Endothelial cell of umbilical vein (primary cell): ENCODE data around the gene STRN. TPM values are rescaled to one million over a fixed set of nuclear protein-coding genes. Genes with fewer than 3 reads are reported as not detected.

Experiments
- BruUV-seq: library from RNA; stranded (reverse); fragments of 400-500 nt; replicated peaks from 2 replicates; lab custom pipeline; 2021; lab: Mats Ljungman, UMichigan
- CTCF ChIA-PET: fragments of 300-600, 350-600 bp; sonication (Branson Sonifier 250); formaldehyde crosslinking; loops from one replicate; lab custom pipeline; 2021; ENCODE audit warnings: antibody characterized with exemption, inconsistent platforms; lab: Charles Lee
- POLR2A ChIA-PET: fragments of 300-600, 350-600 bp; sonication (Branson Sonifier 250); formaldehyde crosslinking; loops from one replicate; lab custom pipeline; 2021; ENCODE audit warnings: antibody characterized with exemption, inconsistent platforms; lab: Charles Lee
- DNase-seq: peaks from one replicate; pipeline ENCODE4 v3.0.0-alpha.2; 2011; ENCODE audit warnings: low read depth, low spot score
- FAIRE-seq: peaks from 2 replicates; lab custom pipeline; 2011; peaks lifted over from hg19 to GRCh38; lab: Jason Lieb, UNC
- H2AFZ ChIP-seq: 2 replicates; pipeline ENCODE4 v1.6.0; 2012; ENCODE audit warnings: low read depth, low read length, control low read depth, inconsistent platforms
- H3K27ac ChIP-seq: 2 replicates; pipeline ENCODE4 v1.5.1; 2011; ENCODE audit warnings: low read depth, mild to moderate bottlenecking, control low read depth, low read length, moderate library complexity; ENCODE audit not compliant: insufficient read depth
- H3K27me3 ChIP-seq, 2 experiments: 2 replicates each; pipeline versions ENCODE4 v1.6.0 to v1.6.1; 2011; ENCODE audit warnings: low read length in 2 of 2, mixed read lengths in 1 of 2; ENCODE audit not compliant: control insufficient read depth in 2 of 2, insufficient read depth in 2 of 2
- H3K36me3 ChIP-seq, 2 experiments: 2 replicates in 1 of 2; 3 replicates in 1 of 2; pipeline ENCODE4 v1.5.1; 2011; ENCODE audit warnings: low read length in 2 of 2, mild to moderate bottlenecking in 1 of 2, moderate library complexity in 1 of 2; ENCODE audit not compliant: control insufficient read depth in 2 of 2, insufficient read depth in 2 of 2; ENCODE audit errors: extremely low read depth in 1 of 2
- H3K4me1 ChIP-seq: 3 replicates; pipeline ENCODE4 v1.5.1; 2011; ENCODE audit warnings: mild to moderate bottlenecking, low read length; ENCODE audit not compliant: control insufficient read depth, insufficient read depth; ENCODE audit errors: extremely low read depth
- H3K4me2 ChIP-seq: 2 replicates; pipeline ENCODE4 v1.6.1; 2011; ENCODE audit warnings: low read length, control low read depth, mixed read lengths; ENCODE audit not compliant: insufficient read depth
- H3K4me3 ChIP-seq, 3 experiments: fragments of 200-600 bp in 1 of 3; sonication (generic), shearing (Covaris generic) in 1 of 3; replicated peaks in 1 of 3; 2 replicates each; pipeline ENCODE4 v1.5.1; 2011 to 2016; ENCODE audit warnings: control low read depth in 3 of 3, low read length in 3 of 3, mild to moderate bottlenecking in 2 of 3, inconsistent platforms in 1 of 3, low read depth in 1 of 3, moderate library complexity in 1 of 3; ENCODE audit not compliant: insufficient read depth in 1 of 3
- H3K79me2 ChIP-seq: 2 replicates; pipeline ENCODE4 v1.6.0; 2012; ENCODE audit warnings: low read length, inconsistent platforms; ENCODE audit not compliant: control insufficient read depth, insufficient read depth
- H3K9ac ChIP-seq: replicated peaks from 2 replicates; pipeline ENCODE3; 2011; ENCODE audit warnings: low read length, control low read depth; ENCODE audit not compliant: insufficient read depth; ENCODE audit errors: extremely low read depth
- H3K9me1 ChIP-seq: replicated peaks from 3 replicates; pipeline ENCODE4 v1.6.0; 2011; ENCODE audit warnings: mild to moderate bottlenecking, low read length; ENCODE audit not compliant: control insufficient read depth, insufficient read depth; ENCODE audit errors: extremely low read depth
- H3K9me3 ChIP-seq: replicated peaks from 2 replicates; pipeline ENCODE4 v1.5.1; 2012; ENCODE audit warnings: low read length, inconsistent platforms; ENCODE audit not compliant: control insufficient read depth, insufficient read depth
- H4K20me1 ChIP-seq: replicated peaks from 2 replicates; pipeline ENCODE3; 2011; ENCODE audit warnings: mild to moderate bottlenecking, low read length; ENCODE audit not compliant: control insufficient read depth, insufficient read depth; ENCODE audit errors: extremely low read depth
- CTCF ChIP-seq, 2 donors: IDR thresholded peaks; 1 replicate in 1 of 2; 2 replicates in 1 of 2; pipeline ENCODE4 v1.5.1; 2011; ENCODE audit warnings: low read length in 2 of 2, mild to moderate bottlenecking in 2 of 2, moderate library complexity in 2 of 2, control low read depth in 1 of 2, inconsistent platforms in 1 of 2, low read depth in 1 of 2; ENCODE audit not compliant: insufficient read depth in 1 of 2; ENCODE audit errors: extremely low read depth in 1 of 2
- EZH2 ChIP-seq: IDR thresholded peaks from 2 replicates; pipeline ENCODE4 v1.6.1; 2012; ENCODE audit warnings: borderline replicate concordance, low read depth, mild to moderate bottlenecking, moderate library complexity, low read length, inconsistent platforms; ENCODE audit not compliant: severe bottlenecking
- FOS ChIP-seq: IDR thresholded peaks from 2 replicates; pipeline ENCODE4 v1.6.1; 2011; ENCODE audit warnings: mild to moderate bottlenecking, low read length, moderate library complexity, borderline replicate concordance; ENCODE audit not compliant: insufficient read depth
- GATA2 ChIP-seq: IDR thresholded peaks from 2 replicates; pipeline ENCODE4 v1.7.0; 2011; ENCODE audit warnings: low read depth, mild to moderate bottlenecking, moderate library complexity, mixed read lengths, low read length; ENCODE audit not compliant: insufficient read length, insufficient read depth
- JUN ChIP-seq: IDR thresholded peaks from 2 replicates; pipeline ENCODE4 v1.6.1; 2011; ENCODE audit warnings: borderline replicate concordance, low read depth; ENCODE audit not compliant: insufficient read length, insufficient read depth
- MAX ChIP-seq: IDR thresholded peaks from 2 replicates; pipeline ENCODE4 v1.6.1; 2011; ENCODE audit not compliant: insufficient read depth, insufficient read length
- MYC ChIP-seq: IDR thresholded peaks from one replicate; pipeline ENCODE4 v1.6.1; 2011; ENCODE audit warnings: mild to moderate bottlenecking, low read depth, low read length
- POLR2A ChIP-seq: IDR thresholded peaks from 2 replicates; pipeline ENCODE4 v1.6.1; 2012; ENCODE audit warnings: low read depth, mild to moderate bottlenecking, control low read depth, low read length
- POLR2AphosphoS5 ChIP-seq: IDR thresholded peaks from 2 replicates; pipeline ENCODE4 v1.6.1; 2012; ENCODE audit warnings: low read depth, mild to moderate bottlenecking, control low read depth, low read length, moderate library complexity; ENCODE audit not compliant: insufficient read depth
- dilution Hi-C: fragments of 300-500 bp; cut with MboI; formaldehyde crosslinking; loops from one replicate; pipeline ENCODE4 v1.15.0; 2019; ENCODE audit warnings: low sequenced_read_pairs; ENCODE audit not compliant: extremely low pct_ligation_motif_present
- intact Hi-C: fragments of 100-400 bp; cut with micrococcal nuclease; formaldehyde crosslinking; loops from one replicate; pipeline ENCODE4 v1.10.0; 2022
- polyA plus RNA-seq, 4 experiments: library from polyadenylated mRNA; depleted of rRNA in 3 of 4; stranded (reverse) in 3 of 4; unstranded in 1 of 4; fragments of >200 nt; gene quantifications; 2 replicates each; pipeline versions ENCODE4 v1.2.1 to v1.2.3, GENCODE V29; 2011 to 2012; ENCODE audit warnings: missing spikeins in 1 of 4
- total RNA-seq: library from RNA; stranded (reverse); gene quantifications from 2 replicates; pipeline ENCODE4 v1.2.3, GENCODE V29; 2021

STRN gene
- total and polyA plus RNA-seq, 2 donors (not counting 3 experiments of a cell fraction or from before 2014, with no cell fraction given): 6.7 to 33.4 TPM

GRCh38 chr2:36800381-36800780 is 166.0 kb downstream of the STRN start:
- Histone ChIP-seq H3K4me2 (no peak overlapping the region), H3K36me3 (no peaks in the 10 kb centered on the region), H2AFZ (no peak overlapping the region), H3K4me1 (no peaks in the 10 kb centered on the region), H3K27ac (no peak overlapping the region), H3K4me3 (no peak overlapping the region), H3K9me1 (no peaks in the 10 kb centered on the region), H3K9ac (no peak overlapping the region), H3K27me3 (peaks cover 9 to 25% of the 10 kb centered on the region in 2 experiments), H4K20me1 (no peaks in the 10 kb centered on the region), H3K9me3 (no peaks in the 10 kb centered on the region), H3K79me2 (no peaks in the 10 kb centered on the region)
- TF ChIP-seq FOS (no peak), CTCF (IDR thresholded peaks at IDR 0.05; ENCODE audit: extremely low read depth in 1 of 2, insufficient read depth in 1 of 2, low read depth in 1 of 2, low read length in 2 of 2) (no peak), POLR2A (no peak)
- ChIA-PET POLR2A (no interaction called here), CTCF (interaction anchor here (0.7 to 1.1 kb wide), 2 partner anchors 15 to 556 kb away, joined by 3 to 4 read pairs; no protein-coding TSS in a partner anchor)
- DNase-seq: no peak
- intact Hi-C loops: no loop called here
- dilution Hi-C loops: no loop called here
- no peak for FAIRE-seq
- BruUV-seq: no TSS peak

- H3K4me2 ChIP-seq: no peak overlapping the region
- TF ChIP-seq MYC (no peak), MAX (no peak), POLR2A (no peak), POLR2AphosphoS5 (no peak), EZH2 (no peak), GATA2 (no peak), CTCF (IDR thresholded peaks at IDR 0.05; ENCODE audit: extremely low read depth in 1 of 2, insufficient read depth in 1 of 2, low read depth in 1 of 2, low read length in 2 of 2) (no peak), JUN (no peak), FOS (no peak)
- no peaks in the 10 kb centered on the region for H3K4me1 ChIP-seq
- ChIA-PET CTCF (no interaction called here), POLR2A (no interaction called here)
- dilution Hi-C loops: no loop called here
- H3K9me1 ChIP-seq: no peaks in the 10 kb centered on the region
- no peaks in the 10 kb centered on the region for H3K36me3 ChIP-seq
- H3K79me2 ChIP-seq: no peaks in the 10 kb centered on the region
- no peak overlapping the region for H3K27ac ChIP-seq
- no peaks in the 10 kb centered on the region for H3K9me3 ChIP-seq
- H4K20me1 ChIP-seq: no peaks in the 10 kb centered on the region
- no peak overlapping the region for H2AFZ ChIP-seq
- BruUV-seq: no TSS peak
- peaks cover 12 to 34% of the 10 kb centered on the region in 2 experiments for H3K27me3 ChIP-seq
- no peak overlapping the region for H3K4me3 ChIP-seq
- intact Hi-C loops: no loop called here
- FAIRE-seq: no peak
- no peak overlapping the region for H3K9ac ChIP-seq
- DNase-seq: no peak
Measured at GRCh38 chr2:36798724-36799123, 167.6 kb downstream of the STRN start.
